Testis (tissue), 2 donors: ENCODE data around the gene VAMP4.

Experiments used
- CTCF ChIP-seq, 3 experiments: fragments of 450-650 bp in 2 of 3; fragments of 200-600 bp in 1 of 3; sonication (generic) in 1 of 3; IDR thresholded peaks; one replicate each; pipeline ENCODE4 v1.5.1; 2016 to 2019; ENCODE audit warnings: antibody characterized with exemption in 3 of 3, mild to moderate bottlenecking in 2 of 3, moderate library complexity in 1 of 3
- POLR2A ChIP-seq: fragments of 450-650 bp; IDR thresholded peaks from one replicate; pipeline ENCODE4 v1.6.1; 2017; ENCODE audit warnings: antibody characterized with exemption, mild to moderate bottlenecking, moderate library complexity

GRCh38 chr1:171753685-171754352 is 12.0 kb upstream of the VAMP4 start:
- TF ChIP-seq POLR2A (no peak), CTCF (IDR thresholded peaks at IDR 0.05) (no peak)
